Central memory CD4-positive, alpha-beta T cell (primary cell): ENCODE results near the gene C3orf52.

ENCODE experiments used
- DNase-seq: peaks from one replicate; pipeline ENCODE4 v3.0.0; 2022

The C3orf52 gene

GRCh38 chr3:112086875-112087524 lies 811 bp downstream of the C3orf52 start:
- DNase-seq: no peak

GRCh38 chr3:112087746-112088145 lies 1.6 kb downstream of the C3orf52 start:
- DNase-seq: no peak

- no peak for DNase-seq
These were observed 2.8 kb downstream of the C3orf52 start for GRCh38 chr3:112088944-112089343.

- DNase-seq: no peak
These were observed 4.0 kb downstream of the C3orf52 start for GRCh38 chr3:112089956-112090886.

- DNase-seq: no peak
These were observed 4.8 kb downstream of the C3orf52 start for GRCh38 chr3:112090887-112091586.

GRCh38 chr3:112092496-112093179 lies 6.4 kb downstream of the C3orf52 start:
- no peak for DNase-seq

- DNase-seq: no peak
These were observed 7.0 kb downstream of the C3orf52 start for GRCh38 chr3:112093180-112093522.

GRCh38 chr3:112095731-112096130 lies 9.5 kb downstream of the C3orf52 start:
- no peak for DNase-seq

- DNase-seq: no peak
These were observed 10.0 kb downstream of the C3orf52 start for GRCh38 chr3:112096176-112096575.

- DNase-seq: no peak
These were observed 11.2 kb downstream of the C3orf52 start for GRCh38 chr3:112097378-112097777.

- no peak for DNase-seq
These were observed 15.7 kb downstream of the C3orf52 start for GRCh38 chr3:112101916-112102315.

GRCh38 chr3:112104774-112105173 lies 18.6 kb downstream of the C3orf52 start:
- no peak for DNase-seq

GRCh38 chr3:112109322-112109721 lies 23.1 kb downstream of the C3orf52 start:
- DNase-seq: no peak

- peak; percentile 61 for DNase-seq
These were observed 25.7 kb downstream of the C3orf52 start for GRCh38 chr3:112111785-112112402.

GRCh38 chr3:112114576-112115160 lies 28.5 kb downstream of the C3orf52 start:
- DNase-seq: no peak

- no peak for DNase-seq
These were observed 29.1 kb downstream of the C3orf52 start for GRCh38 chr3:112115161-112115739.

GRCh38 chr3:112115806-112116383 lies 29.7 kb downstream of the C3orf52 start:
- no peak for DNase-seq

- no peak for DNase-seq
These were observed 30.6 kb downstream of the C3orf52 start for GRCh38 chr3:112116748-112117186.

GRCh38 chr3:112117415-112117814 lies 31.2 kb downstream of the C3orf52 start:
- DNase-seq: no peak

GRCh38 chr3:112117841-112118571 lies 31.8 kb downstream of the C3orf52 start:
- no peak for DNase-seq
